ENCODE measurements around the gene HPSE2. TPM values are rescaled to one million over a fixed set of nuclear protein-coding genes. Genes with fewer than 3 reads are reported as not detected.

HPSE2 gene
- total RNA-seq, 1 experiment from 2014 or later: not detected

GRCh38 chr10:98410759-98411158, 824.9 kb downstream of the HPSE2 start:
- Histone ChIP-seq H3K27ac (no peak overlapping the region), H3K9me2 (ENCODE audit: insufficient read depth) (no peaks in the 10 kb centered on the region), H4K20me1 (ENCODE audit: insufficient read depth) (no peaks in the 10 kb centered on the region), H2AFZ (no peak overlapping the region), H3F3A (ENCODE audit: insufficient read depth, low read depth) (no peaks in the 10 kb centered on the region; the same call in 1 of the 2 replicates), H3K4me2 (no peak overlapping the region), H3K4me3 (no peak overlapping the region), H3K9me3 (ENCODE audit: insufficient read depth, low read depth) (no peaks in the 10 kb centered on the region), H3K4me1 (replicated peaks; ENCODE audit: insufficient read depth) (peaks cover 8% of the 10 kb centered on the region), H3K36me3 (ENCODE audit: low read depth) (no peaks in the 10 kb centered on the region), H3K79me2 (ENCODE audit: low read depth) (peaks cover 10% of the 10 kb centered on the region), H3K27me3 (ENCODE audit: insufficient read depth, low read depth) (no peaks in the 10 kb centered on the region)
- ChIA-PET CTCF (no interaction called here), POLR2A (ENCODE audit: unreplicated experiment) (no interaction called here)
- intact Hi-C loops (cut with micrococcal nuclease; ENCODE audit: unreplicated experiment): no loop called here
- no peak for DNase-seq
- TF ChIP-seq EZH2 (IDR thresholded peaks at IDR 0.05; ENCODE audit: low read depth): no peak
- TF ChIP-seq, protein P1, sequence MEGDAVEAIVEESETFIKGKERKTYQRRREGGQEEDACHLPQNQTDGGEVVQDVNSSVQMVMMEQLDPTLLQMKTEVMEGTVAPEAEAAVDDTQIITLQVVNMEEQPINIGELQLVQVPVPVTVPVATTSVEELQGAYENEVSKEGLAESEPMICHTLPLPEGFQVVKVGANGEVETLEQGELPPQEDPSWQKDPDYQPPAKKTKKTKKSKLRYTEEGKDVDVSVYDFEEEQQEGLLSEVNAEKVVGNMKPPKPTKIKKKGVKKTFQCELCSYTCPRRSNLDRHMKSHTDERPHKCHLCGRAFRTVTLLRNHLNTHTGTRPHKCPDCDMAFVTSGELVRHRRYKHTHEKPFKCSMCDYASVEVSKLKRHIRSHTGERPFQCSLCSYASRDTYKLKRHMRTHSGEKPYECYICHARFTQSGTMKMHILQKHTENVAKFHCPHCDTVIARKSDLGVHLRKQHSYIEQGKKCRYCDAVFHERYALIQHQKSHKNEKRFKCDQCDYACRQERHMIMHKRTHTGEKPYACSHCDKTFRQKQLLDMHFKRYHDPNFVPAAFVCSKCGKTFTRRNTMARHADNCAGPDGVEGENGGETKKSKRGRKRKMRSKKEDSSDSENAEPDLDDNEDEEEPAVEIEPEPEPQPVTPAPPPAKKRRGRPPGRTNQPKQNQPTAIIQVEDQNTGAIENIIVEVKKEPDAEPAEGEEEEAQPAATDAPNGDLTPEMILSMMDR (conservative IDR thresholded peaks at IDR 0.05): no peak
- BruUV-seq (replicated peaks): no TSS peak

DNA sequence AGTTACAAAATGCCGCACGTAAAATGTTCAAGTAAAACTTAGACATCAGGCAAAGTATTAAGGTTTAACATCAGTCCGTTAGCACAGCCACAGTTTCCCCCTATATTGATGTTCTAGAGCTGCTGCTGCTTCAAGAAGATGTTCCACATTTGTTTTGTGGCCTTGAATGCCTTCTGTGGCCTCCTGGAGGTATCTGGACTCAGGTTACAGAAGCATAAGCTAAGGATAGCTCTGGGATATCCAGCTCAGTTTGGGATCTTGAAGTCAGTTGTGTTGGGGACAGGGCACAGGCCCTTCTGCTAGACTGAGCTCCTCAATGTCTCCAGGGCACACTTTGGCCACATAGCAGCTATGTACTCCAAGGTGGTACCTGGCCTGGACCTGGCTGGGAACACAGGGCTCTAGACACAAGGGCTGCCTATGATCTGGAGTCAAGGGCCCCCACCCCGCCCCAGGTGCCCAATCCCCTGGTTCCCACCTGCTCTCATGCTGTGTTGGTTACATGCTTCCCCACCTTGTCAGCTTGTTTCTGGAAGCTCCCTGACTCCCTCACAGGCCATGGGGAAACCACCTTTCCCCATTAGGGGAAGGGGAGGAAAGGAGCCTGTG, 825.4 kb downstream of the HPSE2 start:
- BruUV-seq (replicated peaks): no TSS peak
- H3K9me3 ChIP-seq (ENCODE audit: insufficient read depth, low read depth): no peaks in the 10 kb centered on the region
- no peaks in the 10 kb centered on the region for H4K20me1 ChIP-seq (ENCODE audit: insufficient read depth)
- intact Hi-C loops (cut with micrococcal nuclease; ENCODE audit: unreplicated experiment): no loop called here
- peaks cover 8% of the 10 kb centered on the region for H3K4me1 ChIP-seq (replicated peaks; ENCODE audit: insufficient read depth)
- DNase-seq: no peak
- peaks cover under 1% of the 10 kb centered on the region; the same call in 1 of the 2 replicates for H3F3A ChIP-seq (ENCODE audit: insufficient read depth, low read depth)
- peaks cover 10% of the 10 kb centered on the region for H3K79me2 ChIP-seq (ENCODE audit: low read depth)
- no peak overlapping the region for H3K27ac ChIP-seq
- H3K36me3 ChIP-seq (ENCODE audit: low read depth): no peaks in the 10 kb centered on the region
- H3K9me2 ChIP-seq (ENCODE audit: insufficient read depth): no peaks in the 10 kb centered on the region
- TF ChIP-seq EZH2 (IDR thresholded peaks at IDR 0.05; ENCODE audit: low read depth): no peak
- TF ChIP-seq, protein P1 (conservative IDR thresholded peaks at IDR 0.05): no peak
- ChIA-PET CTCF (no interaction called here), POLR2A (ENCODE audit: unreplicated experiment) (no interaction called here)
- no peak overlapping the region for H3K4me3 ChIP-seq
- no peaks in the 10 kb centered on the region for H3K27me3 ChIP-seq (ENCODE audit: insufficient read depth, low read depth)
- no peak overlapping the region for H2AFZ ChIP-seq
- H3K4me2 ChIP-seq: no peak overlapping the region

GRCh38 chr10:98408799-98409198, 826.9 kb downstream of the HPSE2 start:
- H3K9me3 ChIP-seq (ENCODE audit: insufficient read depth, low read depth): no peaks in the 10 kb centered on the region
- no peaks in the 10 kb centered on the region for H3K9me2 ChIP-seq (ENCODE audit: insufficient read depth)
- TF ChIP-seq EZH2 (IDR thresholded peaks at IDR 0.05; ENCODE audit: low read depth): no peak
- TF ChIP-seq, protein P1 (conservative IDR thresholded peaks at IDR 0.05): no peak
- H3K79me2 ChIP-seq (ENCODE audit: low read depth): no peaks in the 10 kb centered on the region
- H4K20me1 ChIP-seq (ENCODE audit: insufficient read depth): no peaks in the 10 kb centered on the region
- no peak overlapping the region for H3K27ac ChIP-seq
- intact Hi-C loops (cut with micrococcal nuclease; ENCODE audit: unreplicated experiment): no loop called here
- H3K27me3 ChIP-seq (ENCODE audit: insufficient read depth, low read depth): no peaks in the 10 kb centered on the region
- H3K4me2 ChIP-seq: no peak overlapping the region
- H3K4me1 ChIP-seq (replicated peaks; ENCODE audit: insufficient read depth): peaks cover 21% of the 10 kb centered on the region
- ChIA-PET CTCF (no interaction called here), POLR2A (ENCODE audit: unreplicated experiment) (interaction anchor here (0.6 kb wide), 1 partner anchor 35 kb away, joined by 3 read pairs; no protein-coding TSS in a partner anchor)
- H2AFZ ChIP-seq: no peak overlapping the region
- no peak for DNase-seq
- H3K36me3 ChIP-seq (ENCODE audit: low read depth): no peaks in the 10 kb centered on the region
- H3K4me3 ChIP-seq: no peak overlapping the region
- BruUV-seq (replicated peaks): no TSS peak
- peaks cover 15% of the 10 kb centered on the region; the same call in 1 of the 2 replicates for H3F3A ChIP-seq (ENCODE audit: insufficient read depth, low read depth)

Measured in PC-9 (cell line).